D721Med (cell line): ENCODE measurements around the gene VPS35L.
"Not testable (repeated sequence)": the region's sequence is repeated elsewhere in the genome, so short reads cannot be mapped to it uniquely, and the experiment has no call there.

Source experiments
- DNase-seq: peaks from one replicate; pipeline ENCODE4 v3.0.0; 2011; ENCODE audit warnings: low spot score; ENCODE audit not compliant: insufficient read length
- FAIRE-seq: peaks from 2 replicates; lab custom pipeline; 2011; peaks lifted over from hg19 to GRCh38; lab: Jason Lieb, UNC
- CTCF ChIP-seq: IDR thresholded peaks from 2 replicates; pipeline ENCODE4 v1.5.1; 2012; ENCODE audit warnings: mild to moderate bottlenecking, control low read depth; ENCODE audit not compliant: insufficient read depth; ENCODE audit errors: missing control alignments

Gene VPS35L

DNA sequence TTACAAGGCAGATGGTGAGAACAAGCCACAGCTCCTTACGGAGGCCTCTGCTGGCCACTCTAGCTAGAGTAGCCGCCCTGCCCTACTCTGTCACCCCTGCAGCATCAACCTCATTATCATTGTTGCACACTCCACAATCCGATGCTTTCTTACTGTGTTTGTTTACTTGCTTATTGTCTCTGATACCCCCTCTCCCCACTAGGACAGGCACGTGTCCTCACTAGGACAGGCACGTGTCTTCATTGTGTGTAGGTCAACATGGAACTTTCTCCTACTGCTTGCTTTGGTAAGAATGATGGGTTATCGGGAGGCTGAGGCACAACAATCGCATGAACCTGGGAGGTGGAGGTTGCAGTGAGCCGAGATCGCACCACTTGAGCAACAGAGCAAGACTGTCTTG lies 98.6 kb downstream of the VPS35L start:
- no peak for TF ChIP-seq CTCF
- no peak for DNase-seq
- FAIRE-seq, result no peak

DNA sequence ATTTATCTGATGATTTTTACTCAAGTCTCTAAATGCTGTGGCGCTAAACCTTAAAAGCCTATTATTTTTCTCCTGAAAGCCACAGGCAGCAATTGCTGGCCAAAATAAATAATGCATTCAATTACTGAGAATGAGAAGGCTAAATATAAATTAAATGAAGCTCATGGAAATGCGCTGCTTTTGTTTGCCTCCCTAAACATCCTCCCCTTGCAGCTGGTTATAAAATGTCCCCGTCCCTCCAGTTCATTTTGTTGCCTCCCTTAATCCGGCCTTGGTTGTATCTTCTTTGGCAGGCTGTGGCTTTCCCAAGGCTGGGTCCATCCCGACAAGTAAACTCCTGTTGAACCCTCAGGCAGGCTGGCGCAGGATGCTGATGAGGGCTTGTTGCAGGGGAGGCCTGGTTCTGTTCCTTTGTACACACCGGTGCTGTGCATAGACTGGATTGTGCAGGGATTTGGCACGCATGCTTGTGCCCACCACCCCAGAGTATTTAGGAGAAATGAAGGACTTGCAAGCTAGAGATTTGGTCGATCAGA lies 99.8 kb downstream of the VPS35L start:
- DNase-seq (no peak), FAIRE-seq (no peak)
- no peak for TF ChIP-seq CTCF

- no peak for FAIRE-seq
- no peak for DNase-seq
- no peak for TF ChIP-seq CTCF
These were observed 102.3 kb downstream of the VPS35L start for GRCh38 chr16:19657831-19658230.

- DNase-seq (no peak), FAIRE-seq (no peak)
- peak; percentile 14 for TF ChIP-seq CTCF
These were observed 104.1 kb downstream of the VPS35L start for GRCh38 chr16:19659554-19659953.

GRCh38 chr16:19660432-19660831 lies 104.9 kb downstream of the VPS35L start:
- no peak for DNase-seq
- no peak for TF ChIP-seq CTCF
- FAIRE-seq, result no peak

DNA sequence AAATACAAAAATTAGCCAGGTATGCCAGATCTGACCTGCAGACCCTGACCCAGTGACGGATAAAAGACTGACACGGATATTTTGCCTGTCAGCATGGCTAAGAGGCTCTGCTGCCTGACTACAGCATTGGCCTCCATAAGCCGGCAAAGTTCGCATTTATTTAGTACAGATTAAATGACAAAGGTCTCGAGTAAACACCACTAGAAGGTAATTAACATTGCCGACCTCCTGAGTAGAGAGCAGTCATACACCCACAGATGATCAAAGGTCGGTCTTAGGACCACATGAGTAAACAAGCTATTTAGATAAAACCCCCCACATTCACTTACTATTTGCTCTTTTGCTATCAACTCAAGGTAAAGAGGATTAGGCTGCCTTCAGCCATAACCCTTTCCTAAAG lies 106.8 kb downstream of the VPS35L start:
- TF ChIP-seq CTCF, result no peak

DNA sequence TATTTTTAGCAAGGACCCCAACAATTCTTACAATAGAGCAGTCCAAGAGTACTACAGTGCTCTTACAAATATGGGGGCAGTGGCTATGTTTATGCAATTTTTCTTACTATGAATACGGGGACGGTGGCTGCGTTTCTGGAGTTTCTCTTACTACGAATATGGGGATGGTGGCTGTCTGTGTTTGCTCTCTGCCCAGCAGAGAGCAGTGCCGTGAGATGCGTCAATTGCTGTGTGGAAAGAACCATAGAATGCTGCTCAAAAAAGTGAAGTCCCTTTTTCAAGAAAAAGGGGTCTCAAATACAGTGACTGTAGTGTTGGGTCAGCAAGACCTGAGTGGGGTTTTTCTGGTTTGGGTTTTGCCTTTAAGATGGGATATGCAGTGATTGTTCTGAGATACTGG lies 108.7 kb downstream of the VPS35L start:
- no peak for TF ChIP-seq CTCF
- DNase-seq, result no peak
- no peak for FAIRE-seq

More for the DNA sequence above, 106.8 kb downstream of the VPS35L start:
- DNase-seq (no peak), FAIRE-seq (no peak)

- DNase-seq, FAIRE-seq: not testable (repeated sequence)
These were observed 109.8 kb downstream of the VPS35L start for GRCh38 chr16:19665313-19665712.
